GM12872 (cell line): ENCODE measurements around the gene DHX38.

ENCODE experiments used
- TF ChIP-seq, protein P1 (sequence below): IDR thresholded peaks from 3 replicates; pipeline ENCODE4 v1.5.1; 2011; ENCODE audit warnings: low read depth, mild to moderate bottlenecking, low read length, moderate library complexity; ENCODE audit not compliant: insufficient read depth

DHX38 gene

DNA sequence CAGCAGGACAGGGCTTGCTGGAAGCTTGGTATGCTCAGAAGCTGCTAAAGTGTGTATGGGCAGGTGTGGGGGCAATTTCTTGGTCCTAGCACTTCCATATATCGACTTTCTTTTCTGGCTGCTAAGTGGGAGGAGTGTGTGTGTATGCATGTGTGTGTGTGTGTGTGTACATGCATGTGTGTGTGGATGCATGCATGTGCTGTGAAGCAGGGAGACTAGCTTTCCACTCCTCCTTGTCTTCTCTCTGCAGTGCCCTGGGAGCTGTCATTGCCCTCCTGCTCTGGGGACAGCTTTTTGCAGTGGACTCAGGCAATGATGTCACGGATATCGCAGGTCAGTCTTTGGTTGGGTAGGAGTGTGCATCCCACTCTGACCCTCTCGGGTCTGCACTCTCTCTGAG, 37.7 kb upstream of the DHX38 start:
- TF ChIP-seq, protein P1, sequence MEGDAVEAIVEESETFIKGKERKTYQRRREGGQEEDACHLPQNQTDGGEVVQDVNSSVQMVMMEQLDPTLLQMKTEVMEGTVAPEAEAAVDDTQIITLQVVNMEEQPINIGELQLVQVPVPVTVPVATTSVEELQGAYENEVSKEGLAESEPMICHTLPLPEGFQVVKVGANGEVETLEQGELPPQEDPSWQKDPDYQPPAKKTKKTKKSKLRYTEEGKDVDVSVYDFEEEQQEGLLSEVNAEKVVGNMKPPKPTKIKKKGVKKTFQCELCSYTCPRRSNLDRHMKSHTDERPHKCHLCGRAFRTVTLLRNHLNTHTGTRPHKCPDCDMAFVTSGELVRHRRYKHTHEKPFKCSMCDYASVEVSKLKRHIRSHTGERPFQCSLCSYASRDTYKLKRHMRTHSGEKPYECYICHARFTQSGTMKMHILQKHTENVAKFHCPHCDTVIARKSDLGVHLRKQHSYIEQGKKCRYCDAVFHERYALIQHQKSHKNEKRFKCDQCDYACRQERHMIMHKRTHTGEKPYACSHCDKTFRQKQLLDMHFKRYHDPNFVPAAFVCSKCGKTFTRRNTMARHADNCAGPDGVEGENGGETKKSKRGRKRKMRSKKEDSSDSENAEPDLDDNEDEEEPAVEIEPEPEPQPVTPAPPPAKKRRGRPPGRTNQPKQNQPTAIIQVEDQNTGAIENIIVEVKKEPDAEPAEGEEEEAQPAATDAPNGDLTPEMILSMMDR: no peak

DNA sequence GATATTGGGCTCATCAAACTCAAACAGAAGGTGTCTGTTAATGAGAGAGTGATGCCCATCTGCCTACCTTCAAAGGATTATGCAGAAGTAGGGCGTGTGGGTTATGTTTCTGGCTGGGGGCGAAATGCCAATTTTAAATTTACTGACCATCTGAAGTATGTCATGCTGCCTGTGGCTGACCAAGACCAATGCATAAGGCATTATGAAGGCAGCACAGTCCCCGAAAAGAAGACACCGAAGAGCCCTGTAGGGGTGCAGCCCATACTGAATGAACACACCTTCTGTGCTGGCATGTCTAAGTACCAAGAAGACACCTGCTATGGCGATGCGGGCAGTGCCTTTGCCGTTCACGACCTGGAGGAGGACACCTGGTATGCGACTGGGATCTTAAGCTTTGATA, 33.2 kb upstream of the DHX38 start:
- TF ChIP-seq, protein P1: no peak

DNA sequence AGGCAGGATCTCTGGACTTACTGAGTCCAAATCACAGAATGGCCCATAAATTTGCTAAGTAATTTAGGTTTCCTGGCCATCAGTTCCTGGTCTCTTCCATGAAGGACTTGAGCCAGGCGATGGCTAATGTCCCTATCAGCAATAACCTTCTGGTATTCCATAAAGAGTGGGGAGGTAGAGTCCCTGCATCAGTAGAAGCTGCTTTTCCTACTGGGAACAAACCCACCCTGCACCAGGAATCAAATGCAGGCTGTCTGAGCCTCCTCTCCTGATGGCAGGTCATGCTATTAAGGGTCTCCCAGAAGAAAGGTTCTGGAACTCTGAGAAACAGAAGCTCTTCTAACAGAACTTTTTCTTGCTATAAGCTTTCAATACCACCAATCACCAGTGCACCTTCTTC, 32.1 kb upstream of the DHX38 start:
- TF ChIP-seq, protein P1: no peak

DNA sequence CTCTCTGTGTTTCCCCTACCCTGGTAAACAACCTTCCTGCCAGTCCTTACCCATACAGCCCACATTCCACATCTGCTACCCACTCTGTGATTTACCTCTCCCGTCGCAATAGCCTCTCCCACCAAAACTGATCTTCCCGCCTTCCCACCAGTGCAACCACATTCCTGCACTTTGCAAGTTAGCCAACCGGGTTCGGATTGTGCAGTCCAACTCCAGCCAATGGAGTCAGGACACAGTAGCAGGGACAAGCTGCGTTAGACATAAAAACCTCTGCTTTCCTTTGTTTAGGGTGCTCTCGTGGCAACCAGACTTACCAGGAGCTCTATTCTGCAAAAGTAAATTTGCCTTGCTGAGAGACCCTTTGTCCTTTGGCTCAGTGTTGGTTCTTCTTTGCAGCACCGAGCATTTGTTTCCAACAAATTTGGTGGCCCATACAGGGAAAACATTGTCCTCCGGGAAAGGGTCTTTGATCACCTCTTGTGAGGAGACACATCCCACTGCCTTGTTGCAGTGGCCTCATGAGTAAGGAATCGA, 29.2 kb upstream of the DHX38 start:
- TF ChIP-seq, protein P1: no peak

DNA sequence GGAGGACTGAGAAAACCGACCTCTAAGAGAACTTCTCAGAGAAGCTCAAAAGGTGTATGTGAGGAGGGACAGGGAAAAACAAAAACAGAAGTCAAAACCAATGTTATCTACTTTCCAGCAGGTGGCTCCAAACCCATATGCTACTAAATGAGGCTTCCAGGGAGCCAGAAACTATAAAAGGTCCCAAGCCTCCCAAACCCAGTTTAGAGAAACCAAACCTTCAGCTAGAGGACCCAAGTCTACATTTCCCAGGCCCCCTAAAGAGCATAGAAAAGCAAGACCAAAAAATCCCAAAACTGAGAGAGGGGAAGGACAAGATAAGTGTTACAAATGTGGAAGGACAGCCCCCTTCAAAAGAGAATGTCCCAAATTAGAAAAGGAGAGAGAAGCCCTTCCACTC, 26.9 kb upstream of the DHX38 start:
- TF ChIP-seq, protein P1: peak; percentile 70

DNA sequence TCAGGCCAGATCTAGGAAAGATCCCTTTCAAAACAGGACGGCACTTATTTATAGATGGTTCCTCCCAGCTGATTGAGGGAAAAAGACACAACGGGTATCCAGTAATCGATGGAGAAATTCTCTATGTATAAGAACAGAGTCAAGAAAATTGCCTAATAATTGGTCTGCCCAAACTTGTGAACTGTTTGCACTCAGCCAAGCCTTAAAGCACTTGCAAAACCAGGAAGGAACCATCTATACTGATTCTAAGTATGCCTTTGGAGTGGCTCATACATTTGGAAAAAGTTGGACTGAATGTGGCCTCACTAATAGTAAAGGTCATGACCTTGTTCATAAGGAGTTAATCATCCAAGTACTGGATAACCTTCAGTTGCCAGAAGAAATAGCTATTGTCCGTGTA, 24.7 kb upstream of the DHX38 start:
- TF ChIP-seq, protein P1: no peak

DNA sequence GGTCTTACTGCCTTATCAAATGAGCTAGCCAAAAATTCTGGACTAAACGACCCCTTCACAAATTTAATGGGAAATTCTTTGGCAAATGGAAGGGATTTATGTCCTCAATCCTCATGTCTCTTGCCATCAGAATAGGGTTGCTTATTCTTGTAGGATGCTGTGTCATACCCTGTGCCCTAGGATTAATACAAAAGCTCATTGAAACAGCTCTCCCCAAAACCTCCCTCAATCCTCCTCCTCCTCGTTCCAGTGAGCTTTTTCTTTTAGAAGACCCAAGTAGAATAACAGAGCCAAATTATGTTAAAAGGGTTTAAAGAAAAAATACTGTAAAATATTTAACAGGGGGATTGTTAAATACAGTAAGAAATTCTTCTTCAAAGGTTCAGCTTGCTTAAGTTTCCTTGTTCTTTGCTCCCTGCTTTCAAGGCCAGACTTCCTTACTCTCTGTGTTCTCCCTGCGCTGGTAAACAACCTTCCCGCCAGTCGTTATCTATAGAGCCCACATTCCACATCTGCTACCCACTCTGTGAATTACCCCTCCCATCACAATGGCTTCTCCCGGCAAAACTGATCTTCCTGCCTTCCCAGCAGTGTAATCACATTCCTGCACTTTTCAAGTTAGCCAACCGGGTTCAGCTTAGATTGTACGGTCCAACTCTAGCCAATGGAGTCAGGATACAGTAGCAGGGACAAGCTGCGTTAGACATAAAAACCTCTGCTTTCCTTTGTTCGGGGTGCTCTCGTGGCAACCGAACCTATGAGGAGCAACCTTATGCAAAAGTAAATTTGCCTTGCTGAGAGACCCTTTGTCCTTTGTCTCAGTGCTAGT, 20.9 kb upstream of the DHX38 start:
- TF ChIP-seq, protein P1: no peak
